GM18520 (cell line): ENCODE data around the gene WDR19.
"Not testable (repeated sequence)": the region's sequence is repeated elsewhere in the genome, so short reads cannot be mapped to it uniquely, and the experiment has no call there.

Experiments
- ATAC-seq: cut with Tn5 transposase; IDR thresholded peaks from one replicate; pipeline ENCODE4 v1.9.1; 2021; ENCODE audit not compliant: unreplicated experiment

WDR19 gene

GRCh38 chr4:39181905-39182638, at the start of gene WDR19:
WDR19 (plus strand) TSS chr4:39182529; CDS start chr4:39182558, 29 bp downstream.
- ATAC-seq, result peak; percentile 99

- no peak for ATAC-seq
These were observed 48.7 kb upstream of the WDR19 start for GRCh38 chr4:39133623-39134022.

DNA sequence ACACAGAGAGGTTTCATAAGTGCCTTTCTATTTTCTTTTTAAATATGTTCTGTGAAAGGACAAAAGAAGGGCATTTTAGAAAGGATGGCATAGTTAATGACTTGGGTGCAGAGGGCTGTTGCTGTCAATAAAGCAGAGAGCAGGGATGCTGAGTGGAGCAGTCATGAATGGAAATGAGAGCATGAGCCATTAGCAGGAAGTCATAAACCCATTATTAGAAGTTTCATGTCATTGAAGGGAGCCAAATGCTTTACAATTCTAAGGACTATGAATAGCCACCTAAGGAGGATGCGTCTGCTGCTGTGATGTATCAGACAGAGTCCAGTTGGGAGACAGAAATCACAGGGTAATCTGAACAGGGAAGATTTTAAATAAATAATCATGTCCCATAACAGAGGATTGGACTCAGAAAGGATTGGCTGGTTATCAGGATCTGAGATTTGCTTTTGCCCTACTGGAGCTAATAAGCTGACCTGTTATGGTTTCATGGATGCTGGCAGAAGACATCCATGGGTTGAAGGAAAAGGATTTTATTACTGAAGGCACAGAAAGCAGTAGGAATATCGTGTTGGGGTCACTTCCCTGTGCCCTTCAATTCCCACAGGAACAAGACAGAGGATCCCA, 47.5 kb upstream of the WDR19 start:
- ATAC-seq, result no peak

- ATAC-seq, result not testable (repeated sequence)
These were observed 44.1 kb upstream of the WDR19 start for GRCh38 chr4:39138227-39138626.

DNA sequence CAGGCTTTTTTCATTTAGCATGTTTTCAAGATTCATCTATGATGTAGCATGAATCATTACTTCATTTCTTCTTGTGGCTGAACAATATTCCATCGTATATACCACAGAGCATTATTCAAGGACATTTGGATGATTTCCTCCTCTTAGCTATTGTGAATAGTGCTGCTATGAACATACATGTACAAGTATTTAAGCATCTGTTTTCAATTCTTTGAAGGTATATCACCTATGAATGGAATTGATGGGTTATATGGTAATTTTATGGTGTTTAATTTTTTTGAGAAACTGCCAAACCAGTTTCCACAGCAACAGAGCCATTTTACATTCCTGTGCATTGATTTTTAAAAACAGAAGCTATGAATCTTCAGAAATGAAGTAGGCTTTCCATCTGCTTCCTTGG, 36.1 kb upstream of the WDR19 start:
- no peak for ATAC-seq

DNA sequence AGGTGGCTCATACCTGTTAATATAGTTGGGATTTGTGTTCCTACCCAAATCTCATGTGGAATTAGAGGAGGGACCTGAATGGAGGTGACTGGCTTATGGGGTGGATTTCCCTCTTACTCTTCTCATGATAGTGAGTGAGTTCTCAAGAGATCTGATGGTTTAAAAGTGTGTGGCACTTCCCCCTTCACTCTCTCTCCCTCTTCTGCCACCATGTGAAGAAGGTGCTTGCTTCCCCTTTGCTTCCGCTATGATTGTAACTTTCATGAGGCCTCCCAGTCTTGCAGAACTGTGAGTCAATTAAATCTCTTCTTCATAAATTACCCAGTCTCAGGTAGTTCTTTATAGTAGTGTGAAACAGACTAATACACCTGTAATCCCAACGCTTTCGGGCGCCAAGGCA, 28.3 kb upstream of the WDR19 start:
- no peak for ATAC-seq

- ATAC-seq, result no peak
These were observed 24.8 kb upstream of the WDR19 start for GRCh38 chr4:39157520-39157919.

DNA sequence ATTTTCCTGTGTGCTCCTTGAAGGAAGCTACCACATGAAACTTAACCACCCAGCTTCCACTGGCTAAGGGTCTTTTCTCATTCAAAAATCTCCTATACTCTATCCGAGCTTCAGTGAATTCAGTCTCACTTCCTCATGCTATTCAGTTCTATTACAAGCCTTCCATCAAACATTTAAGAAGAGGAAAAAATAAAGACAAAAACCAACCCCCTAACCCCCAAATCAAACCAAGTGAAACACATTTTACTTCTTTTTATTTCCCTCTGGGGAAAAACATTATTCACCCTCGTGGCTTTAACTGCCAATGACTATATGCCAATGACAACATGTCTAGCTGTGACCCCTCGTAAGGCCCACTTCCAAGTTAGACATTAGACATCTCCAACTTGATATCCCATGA, 16.2 kb upstream of the WDR19 start:
- no peak for ATAC-seq

DNA sequence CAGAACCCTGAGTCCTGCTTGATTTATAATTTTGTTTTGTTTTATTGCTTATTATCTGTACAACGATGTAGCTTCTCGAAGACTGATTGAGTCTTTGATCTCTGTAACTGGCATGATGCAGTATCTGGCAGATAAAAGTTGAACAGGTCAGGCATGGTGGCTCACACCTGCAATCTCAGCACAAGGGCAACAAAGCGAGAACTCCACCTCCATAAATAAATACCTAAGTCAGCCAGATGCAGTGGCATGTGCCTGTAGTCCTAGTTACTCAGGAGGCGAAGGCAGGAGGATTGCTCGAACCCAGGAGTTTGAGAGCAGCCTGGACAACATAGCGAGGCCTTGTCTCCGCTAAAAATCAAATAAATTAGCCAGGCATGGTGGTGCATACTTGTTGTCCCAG, 15.7 kb upstream of the WDR19 start:
- no peak for ATAC-seq

GRCh38 chr4:39169426-39169825, 12.9 kb upstream of the WDR19 start:
- ATAC-seq, result no peak

DNA sequence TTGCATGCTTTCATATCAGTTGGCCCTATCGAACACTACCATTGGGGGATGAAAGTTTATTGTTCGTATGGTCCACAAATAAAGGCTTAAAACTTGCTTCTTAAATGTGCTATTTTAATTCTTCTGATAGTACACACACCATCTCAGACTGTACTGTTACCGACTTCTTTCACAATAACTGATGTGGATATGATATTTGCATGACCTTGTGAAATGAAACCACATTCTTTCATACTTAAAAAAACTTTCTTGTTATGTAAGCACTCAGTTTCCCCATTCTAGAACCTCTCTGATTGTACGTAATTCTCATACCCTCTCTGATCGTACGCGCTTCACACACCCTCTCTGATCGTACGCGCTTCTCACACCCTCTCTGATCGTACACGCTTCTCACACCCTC, 12.0 kb upstream of the WDR19 start:
- ATAC-seq, result no peak

- ATAC-seq, result no peak
These were observed 3.6 kb upstream of the WDR19 start for GRCh38 chr4:39178706-39179105.

DNA sequence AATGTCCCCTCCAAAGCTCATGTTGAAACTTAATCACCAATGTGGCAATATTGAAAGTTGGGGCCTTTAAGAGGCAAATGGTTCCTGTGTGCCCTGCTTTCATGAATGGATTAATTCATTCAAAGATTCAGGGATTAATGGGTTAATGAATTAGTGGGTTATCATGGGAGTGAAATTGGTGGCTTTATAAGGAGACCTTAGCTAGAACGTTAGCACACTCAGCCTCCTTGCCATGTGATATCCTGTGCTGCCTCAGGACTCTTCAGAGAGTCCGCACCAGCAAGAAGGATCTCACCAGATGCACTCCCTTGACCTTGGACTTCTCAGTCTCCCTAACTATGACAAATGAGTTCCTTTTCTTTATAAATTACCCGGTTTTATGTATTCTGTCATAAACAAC, 2.6 kb upstream of the WDR19 start:
- no peak for ATAC-seq

GRCh38 chr4:39180629-39181028, 1.7 kb upstream of the WDR19 start:
- not testable (repeated sequence) for ATAC-seq

GRCh38 chr4:39181520-39181904, 817 bp upstream of the WDR19 start:
- no peak for ATAC-seq

DNA sequence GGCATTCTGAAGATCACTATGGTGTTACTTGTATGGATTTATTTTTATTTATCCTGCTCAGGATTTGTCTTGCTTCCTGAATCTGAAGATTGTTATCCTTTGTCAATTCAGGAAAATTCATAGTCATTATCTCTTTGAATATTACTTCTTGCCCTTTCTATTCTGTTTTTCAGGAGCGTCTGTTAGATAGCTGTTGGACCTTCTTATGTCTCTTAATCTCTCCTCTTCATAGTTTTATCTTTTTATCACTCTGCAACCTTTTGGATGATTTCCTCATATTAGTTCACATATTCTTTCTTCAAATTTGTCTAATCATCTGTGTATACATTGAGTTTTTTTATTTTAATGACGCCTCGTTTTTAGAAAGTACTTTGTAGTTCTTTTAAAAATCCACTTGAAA, 19.6 kb downstream of the WDR19 start:
- ATAC-seq, result no peak

GRCh38 chr4:39204543-39204942, 22.2 kb downstream of the WDR19 start:
- ATAC-seq, result no peak

GRCh38 chr4:39205000-39205399, 22.7 kb downstream of the WDR19 start:
- ATAC-seq, result no peak

DNA sequence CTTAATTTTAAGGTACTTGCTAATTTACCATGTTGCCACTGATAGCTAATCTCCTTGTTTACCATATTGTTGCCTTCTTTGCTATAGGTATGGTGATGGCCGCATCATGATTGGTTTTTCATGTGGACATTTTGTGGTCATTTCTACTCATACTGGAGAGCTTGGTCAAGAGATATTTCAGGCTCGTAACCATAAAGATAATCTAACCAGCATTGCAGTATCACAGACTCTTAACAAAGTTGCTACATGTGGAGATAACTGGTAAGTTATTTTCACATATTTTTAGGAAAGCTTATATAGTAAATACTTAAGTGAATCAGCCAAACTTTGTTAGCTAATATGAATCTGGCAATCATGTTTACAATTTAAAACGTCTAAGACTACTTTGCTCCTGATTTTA, 23.1 kb downstream of the WDR19 start:
- no peak for ATAC-seq

GRCh38 chr4:39227906-39228305, 45.6 kb downstream of the WDR19 start:
- no peak for ATAC-seq

DNA sequence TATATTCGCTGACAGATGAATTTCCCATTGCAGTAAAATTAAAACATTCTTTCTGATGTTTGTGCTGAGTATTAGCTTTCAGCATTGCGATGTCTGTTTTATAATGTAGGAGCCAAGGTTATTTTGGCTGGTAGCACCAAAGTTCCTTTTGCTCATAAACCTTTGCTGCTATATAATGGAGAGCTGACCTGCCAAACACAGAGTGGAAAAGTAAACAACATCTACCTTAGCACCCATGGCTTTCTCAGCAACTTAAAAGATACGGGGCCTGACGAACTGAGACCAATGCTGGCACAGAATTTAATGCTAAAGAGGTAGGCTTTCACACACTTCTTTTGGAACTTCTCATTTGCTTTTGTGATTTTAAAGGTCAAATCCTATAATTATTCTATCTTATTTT, 46.0 kb downstream of the WDR19 start:
- ATAC-seq, result no peak

DNA sequence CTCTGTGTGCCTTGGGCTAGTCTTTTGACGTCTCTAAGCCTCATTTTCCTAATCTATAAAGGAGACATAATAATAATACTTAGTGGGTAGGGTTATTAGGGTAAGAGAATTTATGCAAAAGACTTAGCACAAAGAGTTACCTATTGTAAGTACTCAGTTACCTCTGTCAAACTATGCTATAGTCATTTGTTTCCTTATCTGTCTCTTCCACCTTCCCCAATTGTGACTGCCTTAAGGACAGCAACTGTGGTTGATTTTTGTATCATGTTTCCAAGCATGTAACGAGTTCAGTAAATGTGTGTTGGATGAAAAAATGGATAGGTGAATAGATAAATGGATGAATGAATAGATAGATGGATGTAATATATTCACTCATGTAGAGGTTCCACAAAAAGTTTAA, 48.1 kb downstream of the WDR19 start:
- no peak for ATAC-seq

DNA sequence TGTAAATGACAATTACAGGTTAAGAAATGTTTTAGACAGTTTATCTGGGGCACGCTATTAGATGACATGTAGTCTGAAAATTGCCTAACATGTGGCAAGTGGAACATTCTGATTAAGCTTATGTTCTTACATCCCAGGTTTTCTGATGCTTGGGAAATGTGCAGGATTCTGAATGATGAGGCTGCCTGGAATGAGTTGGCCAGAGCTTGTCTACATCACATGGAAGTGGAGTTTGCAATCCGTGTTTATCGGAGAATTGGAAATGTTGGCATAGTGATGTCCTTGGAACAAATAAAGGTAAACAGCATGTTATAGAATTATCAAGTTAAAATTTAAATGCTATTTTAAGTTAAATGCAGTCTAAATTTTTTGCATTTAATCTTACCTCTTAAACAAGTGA, 49.3 kb downstream of the WDR19 start:
- no peak for ATAC-seq
